Glomerular visceral epithelial cell (primary cell): ENCODE data around the gene DSP.

Experiments used
- DNase-seq: peaks from one replicate; pipeline ENCODE4 v3.0.0-alpha.2; 2016; ENCODE audit errors: extremely low spot score

DSP gene

DNA sequence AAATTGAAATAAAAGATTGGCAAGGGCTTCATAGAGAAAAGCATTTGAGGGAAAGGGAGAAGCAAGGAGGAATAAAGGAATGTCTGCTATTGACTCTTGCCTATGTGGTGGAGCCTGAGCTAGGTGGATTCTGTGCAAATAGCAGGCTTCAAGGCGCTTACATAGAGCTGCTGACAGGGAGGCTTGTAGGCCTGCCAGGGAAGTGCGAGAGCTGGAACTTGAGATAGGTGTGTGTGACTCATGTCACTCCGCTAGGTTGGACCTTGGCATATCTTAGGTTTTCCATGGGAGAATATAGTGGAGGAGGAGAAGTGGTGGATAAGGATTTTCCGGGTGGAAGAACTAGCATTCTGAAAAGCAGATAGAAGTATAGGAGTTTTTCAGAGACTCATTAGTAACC is 62.5 kb downstream of the DSP start:
- no peak for DNase-seq

DNA sequence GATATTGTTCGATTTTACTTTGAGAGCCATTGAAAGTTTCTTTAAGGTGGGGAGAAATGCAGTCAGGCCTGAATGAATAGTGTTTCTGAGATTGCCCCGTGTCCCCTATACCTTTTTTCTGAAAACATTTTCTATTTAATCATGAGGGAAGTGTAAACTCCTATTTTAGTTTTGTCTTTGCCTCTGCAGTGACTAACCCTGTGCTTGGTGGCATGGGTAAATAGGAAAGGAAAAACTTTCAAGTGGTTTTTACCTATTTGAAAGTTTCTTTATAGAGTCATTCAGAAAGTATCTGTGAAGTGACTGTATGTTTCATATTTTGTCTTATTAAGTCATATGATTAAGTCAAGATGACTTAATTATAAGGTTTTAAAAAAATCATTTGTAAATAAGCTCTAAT is 63.0 kb downstream of the DSP start:
- DNase-seq, result no peak

DNA sequence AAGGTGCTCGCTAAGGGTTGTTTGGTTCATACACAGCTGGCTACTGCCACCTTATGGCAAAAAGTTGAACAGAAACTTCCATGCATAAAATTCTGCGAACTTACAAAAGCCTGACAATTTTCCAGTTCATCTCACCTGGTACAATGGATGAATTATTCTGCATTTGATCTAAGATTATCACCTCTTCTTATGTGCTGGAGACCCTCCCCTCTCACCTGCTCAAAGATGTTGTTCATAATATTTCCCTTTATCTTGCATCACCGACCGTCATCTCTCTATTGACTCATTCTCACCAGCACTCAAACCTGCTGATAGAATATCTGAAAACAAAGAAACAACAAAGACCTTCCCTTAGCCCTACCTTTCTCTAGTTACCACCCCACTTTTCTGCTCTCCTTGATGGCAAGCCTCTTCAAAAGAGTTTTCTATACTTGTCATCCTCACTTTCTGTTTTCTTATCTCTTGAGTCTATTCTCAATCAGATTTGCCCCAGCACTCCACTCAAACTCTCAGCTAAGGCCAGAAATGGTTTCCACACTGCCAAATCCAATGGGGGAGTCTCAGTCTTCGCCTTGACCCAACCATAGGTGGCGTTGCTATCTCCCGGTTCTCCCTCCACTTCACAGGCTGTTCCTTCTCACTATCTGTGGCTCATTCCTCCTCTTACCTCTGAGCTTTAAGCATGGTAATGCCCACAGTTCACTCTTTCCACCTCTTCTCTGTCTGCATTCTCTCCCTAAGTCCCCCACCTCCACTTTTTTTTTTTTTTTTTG is 74.3 kb downstream of the DSP start:
- peak; percentile 67 for DNase-seq

DNA sequence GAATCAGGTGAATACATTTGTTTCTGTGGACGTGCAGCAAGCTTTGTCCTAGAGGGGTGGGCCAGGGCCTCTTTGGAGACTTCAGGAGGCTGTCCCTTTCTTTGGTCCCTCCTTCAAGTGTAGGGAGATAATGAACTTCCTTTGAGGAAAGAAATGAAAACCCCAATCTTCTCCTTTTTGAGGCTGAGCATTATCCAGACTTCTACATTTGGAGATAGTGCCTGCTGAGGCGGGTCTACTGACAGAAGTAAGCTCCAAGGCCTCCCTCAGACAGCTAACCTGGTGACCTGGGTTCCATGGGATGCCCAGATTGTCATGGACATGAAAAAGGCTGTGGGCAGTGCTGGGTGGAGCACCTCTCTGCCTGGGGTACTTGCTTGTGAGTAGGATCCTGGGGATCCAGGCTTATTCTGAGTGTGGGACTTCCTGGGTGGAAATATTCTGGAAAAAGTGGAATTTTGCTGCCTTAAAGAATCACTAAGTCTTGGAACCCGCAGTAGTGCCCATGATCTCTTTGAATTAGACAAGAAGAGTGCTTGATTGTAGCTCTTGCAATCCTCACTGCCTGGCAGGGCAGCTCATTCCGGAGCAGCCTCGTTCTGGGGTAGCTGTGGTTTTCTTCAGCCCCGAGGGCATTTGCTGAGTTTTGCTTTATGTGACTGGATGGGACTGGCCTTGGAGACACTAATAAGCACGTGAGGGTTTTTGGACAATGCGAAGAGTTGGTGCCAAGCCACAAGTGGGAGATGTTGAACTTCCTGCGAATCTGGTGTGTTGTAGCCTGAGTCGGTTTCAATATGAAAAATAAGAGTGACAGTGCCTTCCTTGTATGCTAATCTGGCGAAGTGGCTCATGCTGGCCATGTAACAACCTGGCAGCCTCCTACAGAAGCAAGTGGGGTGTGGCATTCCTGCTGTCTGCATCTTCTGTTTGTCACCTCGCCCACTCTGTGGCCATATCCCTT is 76.6 kb downstream of the DSP start:
- DNase-seq, result peak; percentile 47

DNA sequence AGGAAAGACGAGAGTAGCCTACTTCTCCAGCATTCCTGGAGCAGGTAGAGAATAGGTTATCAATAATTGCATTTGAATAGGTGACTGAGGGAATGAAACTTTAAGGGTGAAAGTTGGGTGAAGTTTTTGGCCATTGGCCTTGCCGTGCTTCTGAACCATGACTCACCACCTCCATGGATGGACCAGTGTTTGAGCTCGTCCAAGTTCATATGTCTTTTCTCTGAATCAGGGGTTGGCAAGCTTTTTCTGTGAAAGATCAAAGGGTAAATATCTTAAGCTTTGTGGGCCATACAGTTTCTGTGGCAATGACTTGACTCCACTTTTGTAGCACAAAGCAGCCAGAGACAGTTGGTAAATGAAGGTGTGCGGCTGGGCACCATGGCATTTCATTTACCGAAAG is 80.3 kb downstream of the DSP start:
- no peak for DNase-seq

DNA sequence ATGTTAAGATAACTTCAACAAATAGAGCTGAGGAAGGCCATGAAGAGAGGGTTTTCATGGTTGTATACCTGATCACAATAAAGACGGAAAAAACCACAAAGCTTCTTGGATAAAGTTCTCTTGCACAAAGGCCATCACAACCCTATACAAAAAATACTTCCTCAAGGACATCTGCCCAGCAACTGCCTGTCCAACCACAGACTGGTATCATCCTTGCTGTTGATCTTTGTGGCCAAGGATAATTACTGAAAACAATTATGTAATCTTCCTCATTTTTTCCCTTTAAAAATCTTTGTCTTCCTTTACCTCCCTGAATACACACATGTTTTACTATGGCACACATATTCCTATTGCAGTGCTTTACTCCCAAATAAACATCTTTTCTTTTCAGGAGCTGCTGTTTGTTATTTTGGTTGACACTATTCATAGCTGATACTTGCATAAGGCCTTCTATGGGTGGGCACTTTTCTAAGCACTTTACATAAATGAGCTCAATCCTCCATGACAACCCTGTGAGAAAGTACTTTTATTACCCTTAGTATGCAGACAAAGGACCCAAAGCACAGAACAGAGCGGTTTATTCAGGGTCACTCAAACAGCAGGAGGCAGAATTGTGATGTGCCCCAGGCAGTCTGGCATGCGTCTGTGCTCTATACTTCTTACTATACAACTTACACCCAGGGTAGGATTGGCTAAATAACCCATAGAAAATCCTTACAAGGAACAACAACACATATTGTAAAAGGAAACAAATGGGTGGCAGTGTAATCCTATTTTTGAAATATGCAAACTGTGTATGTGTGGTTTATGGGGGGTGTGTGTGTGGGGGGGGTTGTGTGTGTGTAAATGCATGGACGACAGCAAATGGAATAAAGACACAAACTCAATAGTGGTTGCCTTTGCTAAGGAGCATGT is 83.6 kb downstream of the DSP start:
- DNase-seq, result no peak

DNA sequence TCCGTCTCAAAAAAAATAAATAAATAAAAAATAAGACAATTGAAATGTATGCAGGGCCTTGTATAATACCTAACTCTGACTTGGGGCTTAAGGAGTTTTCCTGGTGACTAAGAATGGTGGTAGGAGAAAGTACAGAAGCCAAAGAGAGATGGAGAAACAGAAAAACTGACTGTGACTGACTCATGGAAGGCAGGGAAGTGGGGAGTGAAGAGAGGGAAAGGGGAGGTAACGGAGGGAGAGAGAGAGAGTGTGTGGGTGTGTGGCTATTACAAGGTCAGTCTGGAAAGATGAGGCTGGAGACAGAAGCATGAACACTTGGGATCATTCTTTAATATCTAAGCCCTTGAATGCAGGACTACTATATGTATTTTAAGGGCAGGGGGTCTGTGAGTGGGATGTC is 87.0 kb downstream of the DSP start:
- DNase-seq, result no peak

DNA sequence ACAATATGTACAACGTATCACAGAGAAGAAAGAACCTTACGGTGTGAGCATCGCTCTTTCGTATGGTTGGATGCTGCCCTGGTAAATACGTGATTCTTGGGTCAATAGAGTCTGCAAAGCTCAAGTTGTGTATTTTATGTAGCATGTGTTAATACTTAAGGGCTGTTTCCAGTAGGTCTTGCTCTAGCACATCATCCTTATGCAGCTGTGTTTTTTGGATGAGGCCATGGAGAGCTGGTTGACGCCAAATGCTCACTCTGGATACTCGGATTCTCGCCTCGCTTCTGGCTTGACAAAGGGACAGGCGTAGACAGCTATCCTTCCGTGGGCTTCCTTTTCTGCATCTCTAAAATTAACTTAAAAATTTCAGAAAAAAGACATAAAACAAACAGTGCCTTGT is 87.4 kb downstream of the DSP start:
- DNase-seq, result no peak

DNA sequence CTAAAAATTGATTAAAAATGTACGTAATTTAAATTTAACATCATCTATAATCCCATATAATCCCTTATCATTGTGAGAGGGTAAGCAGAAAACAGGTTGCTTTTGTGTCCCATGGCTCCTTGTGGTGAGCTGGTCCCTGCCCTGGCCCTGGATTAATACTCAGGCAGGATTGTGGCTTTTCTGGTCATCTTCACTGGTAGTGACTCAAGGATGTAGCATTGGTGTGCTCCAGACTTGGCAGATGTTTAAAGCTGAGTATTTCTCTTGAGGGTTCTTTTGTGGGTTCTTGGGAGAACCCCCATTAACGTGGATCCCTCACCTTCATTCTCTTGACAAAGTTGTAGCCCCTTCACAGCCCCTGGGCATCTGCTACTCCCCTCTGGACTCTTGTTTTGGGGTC is 87.8 kb downstream of the DSP start:
- DNase-seq, result no peak

DNA sequence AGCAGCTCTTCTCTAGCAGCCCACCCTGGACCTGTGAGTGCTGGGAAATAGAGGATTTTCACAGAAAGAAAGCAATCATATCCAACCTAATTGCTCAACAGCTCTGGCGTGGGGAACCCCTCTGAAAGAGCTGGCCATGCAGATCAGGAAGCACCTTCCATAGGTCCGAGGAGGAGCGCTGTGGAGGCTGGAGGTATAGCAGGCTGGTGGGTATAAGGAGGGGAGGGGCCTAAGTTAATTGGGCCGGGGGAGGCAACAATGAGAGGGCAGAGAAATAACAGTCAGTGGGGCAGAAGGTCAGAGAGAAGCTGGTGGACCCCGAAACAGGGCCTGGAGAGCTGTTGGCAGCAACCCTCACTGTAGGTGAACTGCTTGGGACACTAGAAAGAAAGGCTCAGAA is 89.3 kb downstream of the DSP start:
- DNase-seq, result no peak

DNA sequence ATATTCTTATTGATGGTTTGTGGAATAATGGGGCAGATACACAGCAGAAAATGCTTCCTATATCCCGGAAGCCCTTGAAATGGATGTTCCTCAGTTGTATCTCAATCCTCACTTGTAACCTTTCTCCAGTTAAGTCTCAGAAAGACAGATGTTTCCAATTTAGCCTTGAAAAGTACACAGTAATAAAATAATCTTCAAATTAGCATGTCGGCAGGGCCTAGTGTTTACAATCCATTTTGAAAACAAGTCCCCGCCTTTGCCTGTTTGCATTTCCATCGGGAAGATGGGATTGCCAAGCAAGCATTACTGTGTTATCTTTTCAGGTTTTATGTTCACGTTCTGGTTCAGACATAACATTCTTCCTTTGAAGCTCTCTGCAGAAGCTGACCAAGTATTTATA is 90.0 kb downstream of the DSP start:
- DNase-seq, result no peak

DNA sequence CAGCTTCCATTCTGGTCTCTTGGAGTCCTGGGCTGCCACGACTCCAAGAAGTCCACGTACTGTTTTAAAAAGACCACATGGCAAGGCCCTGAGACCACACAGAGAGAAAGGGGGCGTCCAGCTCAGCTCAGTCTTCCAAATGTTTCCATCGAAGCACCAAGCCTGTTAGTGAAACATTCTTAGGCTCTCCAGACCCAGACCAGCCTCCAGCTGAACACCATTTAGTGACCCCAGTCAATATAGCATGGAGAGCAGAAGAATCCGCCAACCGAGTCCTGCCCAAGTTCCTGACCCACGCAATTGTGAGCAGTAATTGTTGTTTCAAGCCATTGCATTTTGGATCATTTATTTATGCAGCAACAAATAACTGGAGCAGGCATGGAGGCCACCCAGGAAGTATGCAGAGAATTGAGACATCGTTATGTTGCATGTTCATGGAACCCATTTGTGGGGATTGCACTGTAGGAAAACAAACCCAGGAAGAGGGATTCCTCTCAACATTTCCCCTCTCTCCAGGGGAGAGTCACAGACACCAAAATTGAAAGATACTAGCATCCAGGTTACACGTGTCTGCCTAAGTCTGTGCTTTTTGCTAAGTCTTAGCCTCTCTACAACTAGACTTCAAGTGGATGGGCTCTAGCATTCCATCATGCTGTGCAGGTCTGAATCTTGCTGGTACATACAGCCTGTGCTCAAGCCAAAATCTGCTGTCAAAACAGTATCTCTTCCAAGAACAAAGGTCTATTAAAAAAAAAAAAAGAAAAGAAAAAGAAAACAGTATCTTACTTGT is 91.2 kb downstream of the DSP start:
- DNase-seq, result no peak

DNA sequence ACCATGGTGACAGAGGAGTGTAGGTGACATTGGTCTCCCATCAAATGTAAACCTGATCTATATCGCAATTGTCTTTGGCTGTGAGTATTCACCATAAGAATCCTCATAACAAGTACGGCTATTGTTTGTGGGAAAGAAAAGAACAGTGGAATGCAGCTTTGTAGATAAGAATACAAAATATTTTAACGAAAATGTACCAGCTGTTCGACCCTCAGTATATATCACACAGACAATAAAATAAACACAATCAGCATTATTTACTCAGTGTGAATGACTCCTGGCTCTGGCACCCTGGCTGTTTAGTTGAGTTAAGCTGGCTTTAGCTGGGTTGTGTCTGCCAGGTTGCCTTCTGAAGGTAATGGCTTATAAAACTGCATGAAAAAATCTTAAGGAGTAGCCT is 91.9 kb downstream of the DSP start:
- DNase-seq, result no peak

DNA sequence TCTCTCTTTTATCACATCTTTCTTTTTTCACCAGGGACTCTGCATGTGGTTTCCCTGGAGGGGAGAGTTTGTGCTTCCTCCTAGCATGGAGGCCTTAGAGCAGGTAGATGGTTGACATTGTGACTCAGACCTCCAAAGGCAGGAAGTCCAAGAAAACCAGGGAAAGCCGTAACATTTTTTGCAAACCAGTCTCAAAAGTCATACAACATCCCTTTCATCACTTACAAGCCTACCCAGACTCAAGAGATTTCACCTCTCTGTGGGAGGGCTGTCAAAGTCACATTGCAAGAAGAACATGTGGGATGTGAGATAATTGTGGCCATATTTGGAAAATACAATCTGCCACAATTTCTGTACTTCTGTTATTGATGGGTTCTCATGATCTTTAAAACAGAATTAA is 94.7 kb downstream of the DSP start:
- DNase-seq, result no peak
